HG03095 (cell line): ENCODE measurements around the gene LYRM1.
"Not testable (repeated sequence)": the region's sequence is repeated elsewhere in the genome, so short reads cannot be mapped to it uniquely, and the experiment has no call there.

ENCODE experiments used
- ATAC-seq: cut with Tn5 transposase; IDR thresholded peaks from one replicate; pipeline ENCODE4 v1.9.1; 2021; ENCODE audit warnings: moderate library complexity; ENCODE audit not compliant: unreplicated experiment

Gene LYRM1

GRCh38 chr16:20931066-20931600 lies 30.6 kb downstream of the LYRM1 start:
- no peak for ATAC-seq

GRCh38 chr16:20933589-20933988 lies 33.0 kb downstream of the LYRM1 start:
- ATAC-seq = no peak

GRCh38 chr16:20937736-20938135 lies 37.2 kb downstream of the LYRM1 start:
- ATAC-seq = no peak

DNA sequence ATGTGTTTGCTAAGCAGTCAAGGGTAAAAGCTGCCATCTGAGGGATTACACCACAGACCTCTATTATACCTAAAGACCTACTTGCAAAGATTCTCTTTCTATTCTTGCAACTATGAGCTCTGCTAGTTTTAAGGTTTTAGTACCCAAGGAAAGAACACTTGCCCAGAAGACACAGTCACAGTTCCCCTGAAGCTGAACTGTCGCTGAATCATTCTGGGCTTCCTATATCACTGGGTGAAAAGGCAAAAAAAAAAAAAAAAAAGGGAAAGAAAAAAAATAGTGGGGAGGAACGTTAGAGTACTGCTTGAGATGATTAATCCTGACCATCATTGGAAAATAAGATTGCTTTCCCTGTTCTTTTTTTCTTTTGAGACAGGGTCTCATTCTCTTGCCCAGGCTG lies 37.9 kb downstream of the LYRM1 start:
- ATAC-seq = no peak

- ATAC-seq = no peak
These were observed 39.0 kb downstream of the LYRM1 start for GRCh38 chr16:20939611-20940010.

DNA sequence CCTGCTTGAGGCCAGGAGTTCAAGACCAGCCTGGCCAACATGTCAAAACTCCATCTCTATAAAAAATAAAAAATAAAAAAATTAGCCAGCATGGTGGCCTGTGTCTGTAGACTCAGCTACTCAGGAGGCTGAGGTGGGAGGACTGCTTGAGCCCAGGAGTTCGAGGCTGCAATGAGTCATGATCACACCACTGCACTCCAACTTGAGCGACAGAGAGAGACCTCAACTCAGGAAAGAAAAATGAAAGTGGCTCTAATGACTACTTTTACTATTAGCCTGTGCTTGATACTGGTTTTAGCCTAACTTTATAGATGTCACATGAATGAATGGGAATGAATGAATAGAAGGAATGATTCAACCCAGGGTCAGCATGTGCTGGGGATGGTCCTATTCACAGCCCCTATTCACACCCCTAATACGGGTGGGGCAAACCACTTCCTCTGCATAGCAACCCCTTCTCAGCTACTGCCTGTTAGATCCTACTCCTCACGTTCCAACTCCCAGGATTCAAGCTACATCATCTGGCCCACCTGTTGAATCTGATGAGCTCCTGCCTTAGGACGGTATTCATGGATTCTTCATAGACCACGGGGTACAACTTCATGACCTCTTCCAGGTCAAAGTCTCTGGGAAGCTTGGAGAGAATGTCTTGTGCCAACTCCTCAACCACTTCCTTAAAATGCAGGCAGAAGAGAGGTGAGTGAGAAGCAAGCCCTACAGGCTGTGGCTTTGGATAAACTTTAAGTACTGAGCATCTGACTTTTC lies 40.5 kb downstream of the LYRM1 start:
- ATAC-seq = no peak

DNA sequence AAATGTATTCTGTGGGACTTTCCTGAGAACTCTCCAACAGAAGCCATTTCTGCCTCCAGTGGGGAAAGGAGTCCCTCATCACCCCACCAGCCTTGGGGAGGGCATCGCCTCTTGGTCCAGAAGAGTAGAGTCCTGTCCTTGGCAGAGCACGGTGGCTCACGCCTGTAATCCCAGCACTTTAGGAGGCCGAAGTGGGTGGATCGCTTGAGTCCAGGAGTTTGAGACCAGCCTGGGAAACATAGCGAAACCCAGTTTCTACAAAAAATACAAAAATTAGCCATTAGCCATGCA lies 41.0 kb downstream of the LYRM1 start:
- no peak for ATAC-seq

GRCh38 chr16:20942256-20942655 lies 41.7 kb downstream of the LYRM1 start:
- ATAC-seq = no peak

- ATAC-seq = no peak
These were observed 44.4 kb downstream of the LYRM1 start for GRCh38 chr16:20944861-20945574.

DNA sequence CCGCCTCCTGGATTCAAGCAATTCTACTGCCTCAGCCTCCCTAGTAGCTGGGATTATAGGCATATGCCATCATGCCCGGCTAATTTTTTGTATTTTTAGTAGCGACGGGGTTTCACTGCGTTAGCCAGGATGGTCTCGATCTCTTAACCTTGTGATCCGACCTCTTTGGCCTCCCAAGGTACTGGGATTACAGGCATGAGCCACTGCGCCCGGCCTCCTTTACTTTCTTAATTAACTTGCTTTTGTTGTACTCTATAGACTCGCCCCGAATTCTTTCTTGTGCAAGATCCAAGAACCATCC lies 45.0 kb downstream of the LYRM1 start:
- ATAC-seq = not testable (repeated sequence)

DNA sequence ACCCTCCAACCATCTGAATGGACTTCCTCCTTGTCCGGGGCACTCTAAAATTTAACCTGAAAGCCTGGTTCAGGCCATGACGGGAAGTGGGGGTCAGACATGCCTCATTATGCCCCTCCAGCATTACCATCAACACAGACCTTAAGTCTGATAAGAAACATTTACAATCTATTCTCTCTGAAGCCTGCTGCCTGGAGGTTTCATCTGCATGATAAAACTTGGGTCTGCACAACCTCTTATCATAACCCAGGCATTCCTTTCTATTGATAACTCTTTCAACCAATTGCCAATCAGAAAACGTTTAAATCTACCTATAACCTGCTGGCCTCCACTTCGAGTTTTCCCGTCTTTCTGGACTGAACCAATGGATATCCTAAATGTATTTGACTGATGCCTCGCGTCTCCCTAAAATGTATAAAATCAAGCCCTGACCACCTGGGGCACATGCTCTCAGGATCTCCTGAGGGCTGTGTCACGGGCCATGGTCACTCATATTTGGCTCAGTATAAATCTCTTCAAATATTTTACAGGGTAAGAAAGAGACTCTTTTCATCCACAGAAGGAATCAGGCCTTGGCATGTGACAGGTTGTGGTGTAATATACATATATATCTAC lies 45.6 kb downstream of the LYRM1 start:
- no peak for ATAC-seq

- no peak for ATAC-seq
These were observed 47.9 kb downstream of the LYRM1 start for GRCh38 chr16:20948444-20948843.

DNA sequence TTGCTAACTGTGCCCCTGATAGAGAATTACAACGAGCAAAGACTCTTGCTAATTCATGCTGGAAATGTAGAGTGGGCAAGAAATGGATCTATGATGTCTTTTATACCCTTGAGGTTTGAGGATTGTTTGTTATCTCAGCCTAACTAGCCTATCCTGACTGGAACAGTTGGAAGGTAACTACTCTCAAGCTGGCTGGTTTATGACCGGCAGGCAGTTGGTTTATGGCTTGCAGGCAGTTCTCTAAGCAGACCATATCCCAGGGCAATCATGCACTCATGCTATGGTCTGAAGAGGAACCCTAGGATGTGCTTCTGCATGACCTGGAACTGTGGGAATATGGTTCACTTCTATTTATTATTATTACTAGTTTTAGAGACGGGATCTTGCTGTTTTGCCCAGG lies 49.1 kb downstream of the LYRM1 start:
- ATAC-seq = no peak

- ATAC-seq = no peak
These were observed 49.7 kb downstream of the LYRM1 start for GRCh38 chr16:20950294-20950693.

GRCh38 chr16:20952139-20952920 lies 51.8 kb downstream of the LYRM1 start:
- ATAC-seq = no peak

DNA sequence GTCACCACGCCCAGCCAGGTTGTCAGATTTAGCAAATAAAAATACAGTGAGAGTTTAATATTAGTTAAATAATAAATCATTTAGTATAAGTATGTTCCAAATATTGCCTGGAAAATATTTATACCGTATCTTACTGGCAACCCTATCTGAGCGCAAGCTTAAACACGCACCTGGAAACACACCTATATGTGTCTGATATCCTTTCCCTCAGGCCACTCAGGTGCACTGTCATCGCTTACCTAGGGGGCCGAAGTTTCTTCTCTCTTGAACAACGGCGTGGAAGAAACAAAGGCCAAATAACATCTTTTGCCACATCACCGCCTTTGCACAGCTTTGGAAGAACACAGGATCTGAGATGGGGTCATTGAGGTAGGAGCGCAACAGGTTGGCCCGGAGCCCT lies 54.0 kb downstream of the LYRM1 start:
- no peak for ATAC-seq

DNA sequence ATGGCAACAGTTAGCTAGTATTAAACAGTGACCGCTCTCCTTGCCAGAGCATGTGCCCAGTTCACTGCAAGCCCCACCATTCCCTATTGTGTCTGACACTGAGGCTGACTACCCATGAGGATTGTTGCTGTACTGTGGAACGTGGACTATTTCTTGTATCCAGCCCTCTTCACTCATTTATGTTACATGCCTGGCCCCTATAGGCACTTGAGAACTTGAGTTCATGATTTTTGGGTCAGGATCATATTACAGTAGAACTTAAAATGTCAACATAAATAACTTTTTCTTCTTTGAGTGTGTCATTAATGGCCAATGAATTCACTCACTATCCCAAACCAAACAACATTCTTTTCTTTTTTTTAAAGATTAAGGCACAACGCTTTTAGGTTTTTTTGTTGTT lies 55.7 kb downstream of the LYRM1 start:
- ATAC-seq = no peak

DNA sequence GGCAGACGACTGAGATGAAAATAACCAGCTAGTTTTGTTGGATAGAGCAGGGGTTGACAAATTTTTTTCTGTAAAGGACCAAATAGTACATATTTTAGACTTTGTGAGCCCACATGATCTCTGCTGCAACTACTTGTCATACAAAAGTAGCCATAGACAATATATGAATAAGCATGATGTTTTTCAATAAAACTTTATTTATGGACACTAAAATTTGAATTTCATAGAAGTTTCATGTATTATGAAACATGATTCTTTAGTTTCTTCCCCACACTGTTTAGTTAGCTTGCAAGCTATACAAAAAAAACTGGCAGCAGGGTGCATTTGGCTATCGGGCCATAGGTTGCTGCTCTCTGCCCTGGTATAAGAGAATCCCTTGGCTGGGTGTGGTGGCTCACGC lies 56.6 kb downstream of the LYRM1 start:
- no peak for ATAC-seq

GRCh38 chr16:20960899-20961298 lies 60.3 kb downstream of the LYRM1 start:
- no peak for ATAC-seq

- no peak for ATAC-seq
These were observed 68.2 kb downstream of the LYRM1 start for GRCh38 chr16:20968765-20969164.

- no peak for ATAC-seq
These were observed 68.8 kb downstream of the LYRM1 start for GRCh38 chr16:20969386-20969785.

GRCh38 chr16:20971401-20971800 lies 70.8 kb downstream of the LYRM1 start:
- no peak for ATAC-seq
